Measurements from ENCODE around the gene TNS2.

DNA sequence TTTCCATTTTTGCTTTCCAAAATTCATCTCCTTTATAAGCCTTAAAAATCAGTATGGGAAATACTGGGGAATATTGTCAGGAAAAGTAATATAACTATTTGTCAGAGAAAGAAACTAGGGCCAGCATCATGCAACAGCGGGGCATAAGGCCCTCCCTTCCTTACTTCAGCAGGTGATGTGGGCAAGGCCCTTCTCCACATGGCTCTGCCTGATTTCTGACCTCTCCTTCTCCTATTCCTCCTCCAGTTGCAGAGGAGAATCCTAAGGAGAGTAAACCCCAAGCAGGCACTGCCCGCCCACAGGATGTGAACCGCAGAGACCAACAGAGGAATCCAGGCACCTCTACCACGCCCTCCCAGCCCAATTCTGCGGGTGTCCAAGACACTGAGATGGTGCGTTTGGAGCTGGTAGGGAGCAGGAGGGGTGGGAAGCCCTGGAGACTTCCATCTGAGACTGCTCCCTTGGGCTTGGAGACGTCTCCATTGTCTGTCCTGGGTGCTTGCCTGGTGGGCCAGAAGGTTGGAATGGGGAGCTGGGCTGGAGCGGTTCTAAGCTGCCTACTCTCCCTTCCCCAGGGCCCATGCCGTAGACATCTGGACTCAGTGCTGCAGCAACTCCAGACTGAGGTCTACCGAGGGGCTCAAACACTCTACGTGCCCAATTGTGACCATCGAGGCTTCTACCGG lies 50.7 kb downstream of the TNS2 start:
- TF ChIP-seq, protein P1, sequence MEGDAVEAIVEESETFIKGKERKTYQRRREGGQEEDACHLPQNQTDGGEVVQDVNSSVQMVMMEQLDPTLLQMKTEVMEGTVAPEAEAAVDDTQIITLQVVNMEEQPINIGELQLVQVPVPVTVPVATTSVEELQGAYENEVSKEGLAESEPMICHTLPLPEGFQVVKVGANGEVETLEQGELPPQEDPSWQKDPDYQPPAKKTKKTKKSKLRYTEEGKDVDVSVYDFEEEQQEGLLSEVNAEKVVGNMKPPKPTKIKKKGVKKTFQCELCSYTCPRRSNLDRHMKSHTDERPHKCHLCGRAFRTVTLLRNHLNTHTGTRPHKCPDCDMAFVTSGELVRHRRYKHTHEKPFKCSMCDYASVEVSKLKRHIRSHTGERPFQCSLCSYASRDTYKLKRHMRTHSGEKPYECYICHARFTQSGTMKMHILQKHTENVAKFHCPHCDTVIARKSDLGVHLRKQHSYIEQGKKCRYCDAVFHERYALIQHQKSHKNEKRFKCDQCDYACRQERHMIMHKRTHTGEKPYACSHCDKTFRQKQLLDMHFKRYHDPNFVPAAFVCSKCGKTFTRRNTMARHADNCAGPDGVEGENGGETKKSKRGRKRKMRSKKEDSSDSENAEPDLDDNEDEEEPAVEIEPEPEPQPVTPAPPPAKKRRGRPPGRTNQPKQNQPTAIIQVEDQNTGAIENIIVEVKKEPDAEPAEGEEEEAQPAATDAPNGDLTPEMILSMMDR (IDR thresholded peaks at IDR 0.05) = no peak
- no peak for TF ChIP-seq POLR2A (IDR thresholded peaks at IDR 0.05)

Measured in heart left ventricle (tissue), 13 donors.